HG03460 (cell line): ENCODE data around the gene CUL5.
A peak's percentile ranks its signal among the peaks of the same experiment; 100 is the strongest.
"Not testable (repeated sequence)": the region's sequence is repeated elsewhere in the genome, so short reads cannot be mapped to it uniquely, and the experiment has no call there.

Experiments
- ATAC-seq: cut with Tn5 transposase; IDR thresholded peaks from one replicate; pipeline ENCODE4 v1.9.1; 2021; ENCODE audit not compliant: unreplicated experiment

CUL5 gene

DNA sequence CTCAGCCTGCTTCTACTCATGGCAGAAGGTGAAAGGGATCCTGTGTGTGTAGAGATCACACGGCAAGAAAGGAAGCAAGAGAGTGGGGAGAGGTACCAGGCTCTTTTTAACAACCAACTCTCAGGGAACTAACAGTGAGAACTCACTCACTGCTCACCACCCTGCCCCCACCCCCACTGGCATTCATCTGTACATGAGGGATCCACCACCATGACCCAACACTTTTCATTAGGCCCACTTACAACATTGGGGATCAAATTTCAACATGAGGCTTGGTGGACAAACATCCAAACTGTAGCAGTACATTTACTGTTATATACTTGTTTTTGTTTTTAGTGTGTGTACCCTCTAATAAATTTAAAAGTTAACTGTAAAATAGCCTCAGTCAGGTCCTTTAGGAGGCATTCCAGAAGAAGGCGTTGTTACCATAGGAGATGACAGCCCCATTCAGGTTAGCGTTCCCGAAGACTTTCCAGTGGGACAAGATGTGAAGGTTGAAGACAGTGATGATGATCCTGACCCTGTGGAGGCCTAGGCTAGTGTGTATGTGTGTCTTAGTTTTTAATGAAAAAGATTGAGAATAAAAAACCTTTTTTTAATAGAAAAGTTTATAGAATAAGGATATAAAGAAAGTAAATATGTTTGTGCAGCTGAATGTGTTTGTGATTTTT lies 11.3 kb downstream of the CUL5 start:
- ATAC-seq = no peak

DNA sequence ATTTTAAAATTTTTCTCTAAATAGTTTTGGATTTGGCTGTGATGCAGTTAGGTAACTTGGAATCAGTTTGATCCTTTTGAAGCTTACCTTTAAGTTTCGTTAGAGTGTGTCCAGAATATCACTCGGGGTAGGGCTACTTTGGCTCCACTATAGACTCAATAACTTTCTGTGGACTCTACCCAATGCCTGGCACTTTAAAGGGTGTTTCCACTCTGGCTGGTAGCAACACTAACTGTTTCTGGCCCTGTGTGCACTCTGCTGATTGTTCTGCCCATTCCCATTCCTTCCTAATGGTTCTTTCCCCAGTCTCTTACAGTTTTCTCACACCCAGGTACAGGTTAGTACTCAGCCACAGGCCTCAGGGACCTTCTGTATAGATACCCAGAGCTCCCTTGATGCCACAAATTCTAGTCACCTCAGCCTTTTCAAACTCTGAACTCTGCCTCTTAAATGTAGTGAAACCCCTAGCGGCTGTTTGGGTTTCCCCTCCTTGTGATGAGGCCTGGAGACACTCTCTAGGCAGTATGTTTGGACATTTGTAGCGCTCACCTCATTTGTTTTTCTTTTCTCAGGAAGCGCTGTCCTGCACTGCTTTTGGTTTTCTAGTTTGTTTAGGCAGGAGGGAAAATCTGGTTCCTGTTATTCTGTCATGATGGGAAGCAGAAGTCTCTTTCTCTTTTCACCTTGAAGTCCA lies 16.8 kb downstream of the CUL5 start:
- peak; percentile 90 for ATAC-seq

DNA sequence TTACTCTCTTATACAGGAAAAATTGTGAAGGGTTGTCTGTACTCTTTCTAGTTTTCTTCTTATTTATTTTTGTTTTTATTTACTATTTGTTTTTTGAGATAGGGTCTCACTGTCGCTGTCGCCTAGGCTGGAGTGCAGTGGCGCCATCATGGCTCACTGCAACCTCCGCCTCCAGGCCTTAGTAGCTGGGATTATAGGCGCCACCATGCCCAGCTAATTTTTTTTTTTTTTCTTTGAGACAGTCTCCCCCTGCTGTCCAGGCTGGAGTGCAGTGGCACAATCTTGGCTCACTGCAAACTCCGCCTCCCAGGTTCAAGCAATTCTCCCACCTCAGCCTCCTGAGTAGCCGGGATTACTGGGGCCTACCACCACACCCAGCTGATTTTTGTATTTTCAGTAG lies 18.4 kb downstream of the CUL5 start:
- ATAC-seq = no peak

DNA sequence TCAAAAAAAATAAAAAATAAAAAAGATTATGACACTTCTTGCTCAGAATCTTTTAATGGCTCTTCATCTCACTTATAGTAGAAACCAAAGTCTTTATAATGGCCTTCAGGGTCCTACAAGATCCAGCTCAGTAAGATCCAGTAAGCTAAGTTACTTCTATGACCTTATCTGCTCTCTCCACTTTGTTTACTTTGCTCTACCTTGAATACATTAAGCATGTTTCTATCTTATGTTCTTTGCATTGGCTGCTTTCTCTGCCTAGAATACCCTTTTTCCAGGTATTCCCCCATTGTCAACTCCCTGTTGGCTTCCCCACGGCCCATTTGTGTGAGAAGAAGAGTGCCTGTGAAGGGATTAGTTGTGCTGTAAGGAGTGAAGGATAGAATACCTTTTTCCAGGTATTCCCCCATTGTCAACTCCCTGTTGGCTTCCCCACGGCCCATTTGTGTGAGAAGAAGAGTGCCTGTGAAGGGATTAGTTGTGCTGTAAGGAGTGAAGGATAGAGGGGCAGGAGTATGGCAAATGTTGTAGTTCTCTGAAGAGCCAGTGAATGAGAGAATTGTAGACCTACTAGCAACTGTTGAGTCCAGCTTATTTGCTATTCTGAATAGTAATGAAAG lies 20.2 kb downstream of the CUL5 start:
- not testable (repeated sequence) for ATAC-seq

DNA sequence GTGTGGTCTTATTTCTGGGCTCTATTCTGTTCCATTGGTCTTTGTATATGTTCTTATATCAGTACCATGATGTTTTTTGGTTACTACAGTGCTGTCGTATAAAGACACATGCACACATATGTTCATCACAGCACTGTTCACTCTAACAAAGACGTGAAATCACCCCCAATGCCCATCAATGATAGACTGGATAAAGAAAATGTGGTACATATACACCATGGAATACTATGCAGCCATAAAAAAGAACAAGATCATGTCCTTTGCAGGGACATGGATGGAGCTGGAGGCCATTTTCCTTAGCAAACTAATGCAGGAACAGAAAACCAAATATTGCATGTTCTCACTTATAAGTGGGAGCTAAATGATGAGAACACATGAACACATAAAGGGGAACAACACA lies 22.9 kb downstream of the CUL5 start:
- ATAC-seq = not testable (repeated sequence)

DNA sequence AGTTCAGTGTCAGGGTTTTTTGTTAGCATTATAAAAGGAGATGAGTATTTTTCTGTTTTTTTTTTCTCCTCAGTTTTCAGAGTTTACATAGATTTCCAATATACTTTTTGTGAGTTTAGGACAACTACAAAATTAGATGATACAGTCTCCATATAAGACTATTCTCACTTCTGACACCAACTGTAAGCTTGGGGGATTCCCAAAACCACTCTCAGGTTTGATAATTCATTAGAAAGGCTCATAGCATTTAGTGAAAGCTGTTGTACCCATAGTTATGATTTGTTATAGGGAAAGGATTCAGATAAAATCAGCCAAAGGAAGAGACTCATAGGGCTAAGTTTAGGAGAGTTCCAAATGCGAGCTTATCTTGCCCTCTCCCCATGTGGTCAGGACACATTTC lies 24.1 kb downstream of the CUL5 start:
- no peak for ATAC-seq

DNA sequence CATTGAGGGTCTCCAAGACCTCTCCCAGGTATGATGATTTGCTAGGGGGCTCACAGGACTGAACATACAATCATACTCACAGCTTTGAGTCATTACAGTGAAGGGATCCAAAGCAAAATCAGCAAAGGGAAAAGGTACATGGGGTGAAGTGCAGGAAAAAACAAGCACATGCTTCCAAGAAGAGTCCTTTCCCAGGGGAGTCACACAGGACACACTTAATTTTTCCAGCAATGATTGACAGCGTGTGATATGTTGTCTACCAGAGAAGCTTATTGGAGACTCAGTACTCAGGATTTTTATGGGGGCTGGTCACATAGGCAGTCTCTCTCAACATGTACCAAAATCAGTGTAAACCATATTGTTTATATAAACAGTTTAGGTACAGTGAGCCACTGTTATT lies 25.3 kb downstream of the CUL5 start:
- no peak for ATAC-seq

DNA sequence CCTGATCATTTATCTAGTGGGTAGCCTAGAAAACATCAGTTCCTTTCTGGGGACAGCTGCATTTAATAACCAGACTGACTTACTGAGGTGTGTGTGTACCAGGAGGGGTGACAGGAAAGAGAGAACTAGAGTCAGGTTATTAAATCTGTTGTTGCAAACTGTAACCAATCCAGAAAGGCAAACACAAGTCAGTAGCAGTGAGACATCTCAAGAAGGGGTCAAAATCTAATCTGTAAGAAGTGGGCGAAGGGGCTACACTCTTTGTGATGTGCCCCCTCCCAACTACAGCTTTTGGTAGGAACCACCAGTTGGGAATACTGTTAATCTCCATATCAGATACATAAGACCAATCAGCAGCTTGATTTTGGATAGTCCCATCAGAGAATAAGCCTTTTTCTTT lies 26.3 kb downstream of the CUL5 start:
- ATAC-seq = no peak

DNA sequence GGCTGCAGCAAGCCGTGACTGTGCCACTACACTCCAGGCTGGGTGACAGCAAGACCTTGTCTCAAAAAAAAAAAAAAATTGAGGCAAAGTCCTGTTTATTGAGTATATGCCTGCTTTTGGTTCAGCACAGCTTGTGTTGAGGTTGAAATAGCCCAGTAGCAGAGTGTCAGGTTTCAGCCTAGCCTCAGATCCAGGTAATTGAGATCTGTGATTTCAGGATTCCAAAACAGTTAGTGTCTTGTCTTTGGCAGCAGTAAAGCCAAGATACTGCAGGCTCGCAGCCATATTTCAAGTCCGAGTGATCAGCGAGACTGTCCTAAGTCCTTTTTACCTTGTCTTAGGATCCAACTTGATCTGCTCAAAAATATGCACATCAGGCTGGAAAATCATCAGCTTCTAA lies 27.0 kb downstream of the CUL5 start:
- ATAC-seq = no peak

DNA sequence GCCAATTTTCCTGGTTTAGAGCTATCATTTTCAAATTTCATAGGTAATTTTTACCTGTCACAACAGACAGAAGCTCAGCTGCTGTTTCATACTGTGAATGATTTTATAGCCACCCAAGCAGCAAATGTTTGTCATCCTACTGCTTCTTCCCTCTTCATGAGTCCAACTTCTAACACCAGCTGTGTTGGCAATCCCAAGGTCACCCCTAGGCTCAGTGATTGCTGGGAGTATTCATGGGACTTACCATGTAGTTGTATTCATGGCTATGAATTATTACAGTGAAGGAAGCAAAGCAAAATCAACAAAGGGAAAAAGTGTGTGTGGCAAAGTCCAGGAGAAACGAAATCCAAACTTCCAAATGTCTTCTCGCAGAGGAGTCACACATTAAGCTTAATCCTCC lies 28.5 kb downstream of the CUL5 start:
- no peak for ATAC-seq

DNA sequence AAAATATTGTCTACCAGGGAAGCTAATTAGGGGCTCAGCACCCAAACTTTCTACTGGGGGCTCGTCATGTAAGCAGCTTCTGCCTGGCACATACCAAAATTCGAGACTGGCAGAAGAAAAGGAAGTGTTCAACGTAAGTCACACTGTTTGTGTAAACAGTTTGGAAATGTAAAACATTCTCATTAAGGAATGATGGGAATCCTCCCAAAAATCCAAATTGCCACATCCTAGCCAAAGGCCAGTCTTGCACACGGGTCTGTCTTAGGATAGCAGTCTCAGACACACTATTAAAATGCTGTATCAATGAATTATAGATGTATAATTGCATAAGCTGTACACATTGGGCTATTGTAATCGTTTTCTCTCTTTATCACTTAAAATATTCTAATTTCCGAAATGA lies 28.9 kb downstream of the CUL5 start:
- no peak for ATAC-seq

DNA sequence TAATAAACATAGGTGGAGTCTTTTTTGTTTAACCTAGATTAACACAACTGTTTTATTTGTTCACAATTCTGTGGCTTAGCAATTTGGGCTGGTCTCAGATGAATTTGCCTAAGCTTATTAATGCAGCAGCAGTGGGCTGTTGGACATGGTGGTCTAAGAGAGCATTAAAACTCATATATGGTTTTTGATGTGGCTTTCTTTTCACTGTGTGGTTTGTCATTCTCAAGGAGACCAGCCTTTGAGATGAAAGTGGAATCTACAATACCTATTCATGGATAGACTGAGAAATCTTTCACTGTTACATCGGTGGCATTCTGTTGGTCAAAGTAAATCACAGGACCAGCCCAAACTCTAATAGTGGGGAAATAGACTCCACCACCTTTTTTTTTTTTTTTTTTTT lies 39.6 kb downstream of the CUL5 start:
- ATAC-seq = no peak

DNA sequence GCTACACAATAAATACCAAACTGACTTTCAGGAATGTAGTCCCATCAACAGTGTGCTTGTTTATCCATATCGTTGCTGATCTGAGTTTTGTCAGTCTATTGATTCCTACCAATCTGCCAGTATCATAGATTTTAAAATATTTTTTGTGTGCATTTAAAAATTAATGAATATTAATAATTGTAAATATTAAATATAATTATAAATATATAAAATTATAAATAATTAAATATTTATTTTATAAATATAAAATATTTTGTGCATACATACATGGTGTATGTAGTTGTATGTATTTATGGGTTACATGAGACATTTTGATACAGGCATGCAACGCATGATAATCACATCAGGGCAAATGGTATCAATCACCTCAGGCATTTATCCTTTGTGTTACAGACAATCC lies 53.6 kb downstream of the CUL5 start:
- ATAC-seq = no peak

DNA sequence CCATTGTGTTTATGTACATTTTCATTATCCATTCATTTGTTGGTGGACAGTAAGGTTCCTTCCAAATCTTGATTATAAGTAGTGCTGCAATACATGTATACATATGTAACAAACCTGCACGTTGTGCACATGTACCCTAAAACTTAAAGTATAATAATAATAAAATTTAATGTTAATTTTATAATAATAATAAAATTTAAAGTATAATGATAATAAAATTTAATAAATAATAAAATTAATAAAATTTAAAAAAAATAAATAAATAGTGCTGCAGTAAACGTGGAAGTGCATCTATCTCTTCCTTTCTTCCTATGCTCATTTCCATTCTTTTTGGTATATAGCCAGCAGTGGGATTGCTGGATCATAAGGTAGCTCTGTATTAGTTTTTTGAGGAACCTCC lies 54.7 kb downstream of the CUL5 start:
- ATAC-seq = no peak

DNA sequence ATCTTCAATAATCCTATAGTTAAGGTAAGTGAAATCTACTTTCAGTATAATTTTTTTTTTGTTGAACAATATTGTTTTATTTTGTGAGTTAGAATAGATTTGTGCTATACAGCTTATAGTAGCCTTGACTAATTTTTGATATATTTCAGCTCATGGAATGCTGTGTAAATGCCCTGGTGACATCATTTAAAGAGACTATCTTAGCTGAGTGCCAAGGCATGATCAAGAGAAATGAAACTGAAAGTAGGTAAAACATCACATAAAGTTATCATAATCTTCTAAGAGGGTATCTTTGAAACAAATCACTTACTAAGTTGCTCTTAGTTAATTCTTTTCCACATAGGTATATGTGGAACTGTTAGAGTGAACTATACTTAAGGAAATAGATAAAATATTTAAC lies 61.2 kb downstream of the CUL5 start:
- ATAC-seq = peak; percentile 83

DNA sequence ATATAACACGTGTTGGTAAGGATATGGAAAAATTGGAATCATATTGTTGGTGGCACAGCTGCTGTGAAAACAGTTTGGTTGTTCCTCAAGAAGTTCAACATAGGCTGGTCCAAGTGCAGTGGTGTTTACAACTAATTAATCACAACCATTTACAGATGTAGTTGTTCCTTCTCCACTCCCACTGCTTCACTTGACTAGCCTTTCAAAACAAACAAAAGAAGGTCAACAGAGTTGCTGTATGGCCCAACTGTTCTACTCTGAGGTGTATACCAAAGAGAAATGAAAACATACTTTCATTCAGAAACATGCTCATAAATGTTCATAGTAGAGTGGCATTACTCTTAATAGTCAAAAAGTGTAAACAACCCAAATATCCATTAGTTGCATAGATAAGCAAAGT lies 76.1 kb downstream of the CUL5 start:
- no peak for ATAC-seq

DNA sequence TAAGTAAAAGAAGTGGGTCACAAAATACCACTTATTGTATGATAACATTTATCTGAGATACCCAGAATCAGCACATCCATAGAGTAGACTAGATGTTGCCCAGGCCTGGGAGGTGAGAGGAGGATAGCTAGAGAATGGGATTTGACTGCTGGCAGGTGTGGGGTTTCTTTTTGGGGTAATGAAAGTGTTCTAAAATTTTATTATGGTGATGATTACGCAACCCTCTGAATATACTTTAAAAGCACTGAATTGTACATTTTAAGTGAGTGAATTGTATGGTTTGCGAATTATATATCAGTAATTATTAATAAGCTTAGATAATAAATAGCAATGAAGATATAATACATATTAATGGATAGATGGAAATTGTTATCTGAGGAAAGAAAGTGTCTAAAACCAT lies 77.0 kb downstream of the CUL5 start:
- no peak for ATAC-seq

DNA sequence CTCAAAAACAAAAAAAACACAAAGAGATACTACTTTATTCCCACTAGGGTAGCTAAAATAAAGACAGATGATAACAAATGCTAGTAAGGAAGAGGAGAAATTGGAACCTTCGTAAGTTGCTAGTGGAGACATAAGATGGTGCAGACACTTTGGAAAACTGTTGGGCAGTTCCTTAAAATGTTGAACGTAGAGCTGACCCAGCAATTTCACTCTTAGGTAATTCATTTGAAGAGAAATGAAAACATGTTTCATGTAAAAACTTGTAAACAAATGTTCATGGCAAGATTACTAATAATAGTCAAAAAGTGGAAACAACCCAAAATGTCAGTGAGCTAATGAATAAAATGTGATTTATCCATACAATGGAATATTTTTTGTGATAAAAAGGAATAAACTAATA lies 83.4 kb downstream of the CUL5 start:
- no peak for ATAC-seq

DNA sequence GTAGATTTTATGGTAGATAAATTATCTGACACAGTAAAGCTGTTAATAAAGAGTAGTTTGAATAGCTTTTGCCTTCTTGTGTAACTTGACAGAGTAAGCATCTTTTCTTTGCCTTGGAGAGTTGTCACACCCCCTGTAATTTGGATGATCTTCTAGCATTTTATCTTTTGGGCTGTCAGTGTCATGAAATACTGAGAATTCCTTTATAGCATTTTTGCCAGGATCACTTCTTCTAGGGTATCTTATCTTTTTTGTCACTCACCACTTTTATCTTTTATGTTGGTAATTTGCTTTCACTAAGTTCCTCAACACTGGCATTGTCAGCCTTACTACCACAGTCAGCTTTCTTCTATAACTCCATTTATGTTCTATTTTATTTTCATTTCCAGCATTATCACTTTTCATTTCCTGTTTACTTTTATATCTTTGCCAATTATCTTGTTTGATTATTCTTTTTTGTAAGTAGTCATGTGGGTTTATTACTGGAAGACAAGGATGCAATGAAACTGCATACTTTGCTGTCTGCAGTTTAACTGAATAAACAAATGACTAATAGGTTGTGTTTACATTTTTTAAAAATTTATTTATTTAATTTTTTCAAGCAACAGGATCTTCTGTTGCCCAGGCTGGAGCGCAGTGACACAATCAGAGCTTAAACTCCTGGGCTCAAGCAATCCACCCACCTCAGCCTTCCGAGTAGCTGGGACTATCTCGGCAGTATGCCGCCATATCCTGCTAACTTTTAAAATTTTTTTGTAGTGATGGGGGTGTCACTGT lies 84.6 kb downstream of the CUL5 start:
- no peak for ATAC-seq

DNA sequence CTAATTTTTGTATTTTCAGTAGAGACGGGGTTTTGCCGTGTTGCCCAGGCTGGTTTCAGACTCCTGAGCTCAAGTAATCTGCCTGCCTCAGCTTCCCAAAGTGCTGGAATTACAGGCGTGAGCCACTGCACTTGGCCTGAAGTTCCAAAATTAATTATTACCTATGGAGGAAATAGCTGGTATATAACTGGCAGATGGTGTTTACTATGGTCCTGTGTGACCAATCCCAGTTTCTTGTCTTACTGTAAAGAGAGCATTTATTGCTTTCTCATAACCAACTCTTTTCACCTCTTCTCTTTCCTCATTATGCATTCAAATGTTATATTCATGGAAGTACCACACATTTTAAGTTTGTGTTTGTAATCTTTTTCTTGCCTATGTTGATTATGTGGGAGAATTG lies 88.5 kb downstream of the CUL5 start:
- ATAC-seq = no peak

DNA sequence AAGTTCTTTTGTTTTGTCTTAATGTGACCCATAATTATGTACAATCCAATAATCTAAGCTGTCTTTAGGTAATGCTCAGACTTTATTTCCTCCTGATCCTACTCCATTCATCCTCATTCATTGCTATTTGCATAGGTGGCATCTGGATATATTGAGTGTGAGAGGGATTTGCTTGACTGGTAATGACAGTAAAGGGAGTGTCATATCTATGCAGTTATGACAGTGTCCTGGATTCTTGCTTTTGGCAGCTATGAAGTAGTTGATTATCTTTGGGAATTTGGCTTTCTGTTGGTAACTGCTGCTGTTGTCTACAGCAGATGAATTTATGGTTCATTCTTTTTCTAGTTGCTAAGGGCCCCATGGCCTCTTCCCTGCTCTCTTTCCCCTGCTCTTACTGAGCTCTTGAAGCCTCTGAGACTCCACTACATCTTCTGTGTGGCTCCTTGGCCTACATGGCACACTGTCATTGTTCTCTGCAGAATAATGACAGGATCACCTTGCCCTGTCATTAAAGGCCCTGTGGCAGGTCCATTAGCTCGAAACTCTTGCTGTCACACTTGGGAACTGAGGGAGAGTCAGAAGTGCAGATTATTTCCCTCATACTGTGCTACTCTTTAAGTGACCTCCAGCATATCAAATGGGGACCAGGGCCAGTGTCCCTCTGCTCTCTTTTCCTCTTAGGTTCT lies 92.5 kb downstream of the CUL5 start:
- no peak for ATAC-seq
